ENCODE results near the gene RBBP6. TPM values are rescaled to one million over a fixed set of nuclear protein-coding genes. Genes with fewer than 3 reads are reported as not detected.
A peak's percentile ranks its signal among the peaks of the same experiment; 100 is the strongest.

The RBBP6 gene
- total and polyA plus RNA-seq, 9 of the 15 experiments (the other 6 are each of a cell fraction or from before 2014, with no cell fraction given) = 19.2 to 76.6 (median 42.7) TPM

GRCh38 chr16:24516900-24517669, 22.3 kb upstream of the RBBP6 start (continued):
- no peak for TF ChIP-seq ZBTB49 (CRISPR knock-in tag; IDR thresholded peaks at IDR 0.05; ENCODE audit: borderline replicate concordance)
- no peak for TF ChIP-seq EWSR1 (IDR thresholded peaks at IDR 0.05; ENCODE audit: borderline replicate concordance, low read depth, partially characterized antibody)
- TF ChIP-seq ZNF79 (CRISPR knock-in tag; IDR thresholded peaks at IDR 0.05; ENCODE audit: low read depth) = no peak
- TF ChIP-seq DEAF1 (CRISPR knock-in tag; IDR thresholded peaks at IDR 0.05) = peak; percentile 69
- no peak for TF ChIP-seq AFF1 (IDR thresholded peaks at IDR 0.05; ENCODE audit: low read depth in 1 of 2, partially characterized antibody in 2 of 2)
- TF ChIP-seq REST (IDR thresholded peaks at IDR 0.05; ENCODE audit: borderline replicate concordance) = peak; percentile 75; the same call in 1 of the 2 replicates
- TF ChIP-seq REST (CRISPR knock-in tag; IDR thresholded peaks at IDR 0.05; ENCODE audit: low read depth) = no peak
- TF ChIP-seq TBP (optimal IDR thresholded peaks at IDR 0.05; ENCODE audit: low read depth, low read length) = peak; percentile 17
